ENCODE measurements around the gene HDAC4. TPM values are rescaled to one million over a fixed set of nuclear protein-coding genes. Genes with fewer than 3 reads are reported as not detected.

HDAC4 gene
- total RNA-seq, 1 experiment from 2014 or later = 21.8 TPM

DNA sequence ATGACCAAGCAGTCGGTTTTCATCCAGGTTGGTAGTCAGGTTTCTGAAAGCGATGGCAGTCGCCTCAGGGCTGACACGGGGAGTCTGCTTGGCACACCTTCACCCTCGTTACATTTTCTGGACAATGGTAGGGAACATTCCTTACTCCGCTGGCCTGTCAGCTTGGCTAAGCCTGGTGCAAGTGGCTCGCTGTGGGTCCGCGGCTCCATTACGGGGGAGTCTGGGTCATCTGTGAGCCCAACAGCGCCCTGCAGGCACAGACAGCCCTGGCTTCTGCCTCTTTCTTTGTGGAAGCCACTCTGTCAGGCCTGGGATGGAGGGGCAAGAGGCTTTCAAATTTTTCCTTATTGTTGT is 95.6 kb downstream of the HDAC4 start:
- Mint-ChIP-seq H3K4me1 (ENCODE audit: insufficient read depth, unreplicated experiment) (no peaks in the 10 kb centered on the region), H3K27ac (ENCODE audit: low read depth, unreplicated experiment) (no peak overlapping the region)
- POLR2A ChIA-PET = no interaction called here

DNA sequence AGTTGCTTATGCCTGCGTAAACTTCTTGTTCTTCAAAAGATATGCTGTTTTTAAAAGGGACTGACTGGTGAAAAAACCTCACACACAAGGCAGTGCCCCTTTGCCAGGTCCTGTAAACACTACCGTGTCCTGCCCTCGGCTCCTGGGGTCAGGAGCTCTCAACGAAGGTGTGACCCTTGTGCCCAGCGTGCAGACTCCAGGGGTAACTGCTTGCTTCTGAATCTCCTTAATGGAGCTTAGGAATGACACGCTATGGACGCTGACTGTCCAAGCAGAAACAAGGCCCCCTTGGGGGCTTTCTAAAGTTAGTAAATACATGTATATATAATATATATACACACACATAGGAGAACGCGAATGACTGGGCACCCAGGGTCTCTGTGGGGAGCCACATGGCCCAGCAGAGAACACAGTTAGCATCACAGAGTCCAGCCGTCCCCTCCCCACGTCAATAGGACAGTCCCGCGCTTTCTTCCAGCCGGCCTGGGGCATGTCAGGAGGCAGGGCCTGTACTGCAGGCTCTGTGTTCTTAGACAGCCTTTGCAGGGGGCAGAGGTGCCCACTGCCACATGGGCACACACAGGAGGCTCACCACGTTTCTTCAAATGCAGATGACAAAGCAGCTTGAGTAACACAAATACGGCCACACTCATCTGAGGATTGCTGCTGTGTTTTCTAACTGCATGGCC is 96.1 kb downstream of the HDAC4 start:
- no peak for DNase-seq (ENCODE audit: unreplicated experiment)
- TF ChIP-seq, protein P1, sequence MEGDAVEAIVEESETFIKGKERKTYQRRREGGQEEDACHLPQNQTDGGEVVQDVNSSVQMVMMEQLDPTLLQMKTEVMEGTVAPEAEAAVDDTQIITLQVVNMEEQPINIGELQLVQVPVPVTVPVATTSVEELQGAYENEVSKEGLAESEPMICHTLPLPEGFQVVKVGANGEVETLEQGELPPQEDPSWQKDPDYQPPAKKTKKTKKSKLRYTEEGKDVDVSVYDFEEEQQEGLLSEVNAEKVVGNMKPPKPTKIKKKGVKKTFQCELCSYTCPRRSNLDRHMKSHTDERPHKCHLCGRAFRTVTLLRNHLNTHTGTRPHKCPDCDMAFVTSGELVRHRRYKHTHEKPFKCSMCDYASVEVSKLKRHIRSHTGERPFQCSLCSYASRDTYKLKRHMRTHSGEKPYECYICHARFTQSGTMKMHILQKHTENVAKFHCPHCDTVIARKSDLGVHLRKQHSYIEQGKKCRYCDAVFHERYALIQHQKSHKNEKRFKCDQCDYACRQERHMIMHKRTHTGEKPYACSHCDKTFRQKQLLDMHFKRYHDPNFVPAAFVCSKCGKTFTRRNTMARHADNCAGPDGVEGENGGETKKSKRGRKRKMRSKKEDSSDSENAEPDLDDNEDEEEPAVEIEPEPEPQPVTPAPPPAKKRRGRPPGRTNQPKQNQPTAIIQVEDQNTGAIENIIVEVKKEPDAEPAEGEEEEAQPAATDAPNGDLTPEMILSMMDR (IDR thresholded peaks at IDR 0.05; ENCODE audit: unreplicated experiment) = no peak
- no peaks in the 10 kb centered on the region for H3K9me3 Mint-ChIP-seq (ENCODE audit: unreplicated experiment)
- H3K27ac Mint-ChIP-seq (ENCODE audit: low read depth, unreplicated experiment) = no peak overlapping the region
- ChIA-PET CTCF (no interaction called here), POLR2A (no interaction called here)
- BruUV-seq (replicated peaks) = no TSS peak
- H3K4me1 Mint-ChIP-seq (ENCODE audit: insufficient read depth, unreplicated experiment) = no peaks in the 10 kb centered on the region
- intact Hi-C loops (cut with micrococcal nuclease) = no loop called here
- H3K27me3 Mint-ChIP-seq (ENCODE audit: insufficient read depth, unreplicated experiment) = no peaks in the 10 kb centered on the region
- no peak overlapping the region for H3K4me3 Mint-ChIP-seq (ENCODE audit: unreplicated experiment)
- H3K36me3 Mint-ChIP-seq (ENCODE audit: insufficient read depth, unreplicated experiment) = no peaks in the 10 kb centered on the region

More for the DNA sequence above, 95.6 kb downstream of the HDAC4 start:
- CTCF ChIA-PET = no interaction called here
- BruUV-seq (replicated peaks) = no TSS peak
- H3K27me3 Mint-ChIP-seq (ENCODE audit: insufficient read depth, unreplicated experiment) = no peaks in the 10 kb centered on the region
- intact Hi-C loops (cut with micrococcal nuclease) = no loop called here
- TF ChIP-seq, protein P1 (IDR thresholded peaks at IDR 0.05; ENCODE audit: unreplicated experiment) = no peak
- H3K36me3 Mint-ChIP-seq (ENCODE audit: insufficient read depth, unreplicated experiment) = no peaks in the 10 kb centered on the region
- no peaks in the 10 kb centered on the region for H3K9me3 Mint-ChIP-seq (ENCODE audit: unreplicated experiment)
- DNase-seq (ENCODE audit: unreplicated experiment) = no peak
- H3K4me3 Mint-ChIP-seq (ENCODE audit: unreplicated experiment) = no peak overlapping the region

DNA sequence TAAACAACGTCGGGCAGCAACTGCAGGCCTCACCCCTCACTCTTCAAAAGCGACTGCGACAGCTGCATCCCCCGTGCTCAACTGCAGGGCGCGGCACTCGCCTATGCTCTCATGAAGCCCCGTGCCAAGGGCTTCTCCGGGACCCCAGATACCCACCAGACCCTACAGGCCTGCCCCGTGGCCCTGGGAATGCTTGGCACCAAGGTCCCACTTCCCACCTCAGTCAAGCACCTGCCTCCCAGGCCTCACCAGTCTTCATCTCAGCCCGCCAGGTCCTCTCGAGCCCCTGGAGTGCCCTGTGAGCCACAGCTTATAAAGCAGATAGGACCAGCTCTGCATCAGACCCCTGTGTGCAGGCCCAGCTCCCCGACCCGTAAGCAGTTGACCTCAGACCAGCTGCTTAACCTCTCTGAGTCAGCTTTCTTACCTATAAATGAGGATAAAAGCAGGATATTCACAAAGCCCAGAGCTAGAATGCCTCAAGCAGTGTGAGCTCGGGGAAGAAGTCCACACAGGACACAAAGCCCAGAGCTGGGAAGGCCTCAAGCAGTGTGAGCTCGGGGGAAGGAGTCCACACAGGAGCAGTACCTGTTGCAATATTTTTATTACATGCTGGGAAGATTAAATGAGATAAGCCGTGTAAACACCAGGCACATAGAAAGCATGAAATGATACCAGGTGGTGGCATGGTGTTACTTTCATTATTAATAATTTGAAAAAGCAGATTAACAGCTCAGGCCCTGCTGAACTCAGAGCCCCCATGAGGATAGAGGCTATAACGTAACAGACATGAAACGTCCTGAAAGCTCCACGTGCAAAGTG is 96.9 kb downstream of the HDAC4 start:
- no peaks in the 10 kb centered on the region for H3K9me3 Mint-ChIP-seq (ENCODE audit: unreplicated experiment)
- POLR2A ChIA-PET = interaction anchor here (0.7 kb wide), 1 partner anchor 97 kb away, joined by 3 read pairs; the partner anchor contains the start of gene HDAC4
- H3K27me3 Mint-ChIP-seq (ENCODE audit: insufficient read depth, unreplicated experiment) = no peaks in the 10 kb centered on the region
- H3K27ac Mint-ChIP-seq (ENCODE audit: low read depth, unreplicated experiment) = no peak overlapping the region
- no peaks in the 10 kb centered on the region for H3K4me1 Mint-ChIP-seq (ENCODE audit: insufficient read depth, unreplicated experiment)
- BruUV-seq (replicated peaks) = no TSS peak
- TF ChIP-seq, protein P1 (IDR thresholded peaks at IDR 0.05; ENCODE audit: unreplicated experiment) = no peak
- no peak for DNase-seq (ENCODE audit: unreplicated experiment)
- intact Hi-C loops (cut with micrococcal nuclease) = no loop called here
- no peak overlapping the region for H3K4me3 Mint-ChIP-seq (ENCODE audit: unreplicated experiment)
- H3K36me3 Mint-ChIP-seq (ENCODE audit: insufficient read depth, unreplicated experiment) = no peaks in the 10 kb centered on the region
- CTCF ChIA-PET = no interaction called here

DNA sequence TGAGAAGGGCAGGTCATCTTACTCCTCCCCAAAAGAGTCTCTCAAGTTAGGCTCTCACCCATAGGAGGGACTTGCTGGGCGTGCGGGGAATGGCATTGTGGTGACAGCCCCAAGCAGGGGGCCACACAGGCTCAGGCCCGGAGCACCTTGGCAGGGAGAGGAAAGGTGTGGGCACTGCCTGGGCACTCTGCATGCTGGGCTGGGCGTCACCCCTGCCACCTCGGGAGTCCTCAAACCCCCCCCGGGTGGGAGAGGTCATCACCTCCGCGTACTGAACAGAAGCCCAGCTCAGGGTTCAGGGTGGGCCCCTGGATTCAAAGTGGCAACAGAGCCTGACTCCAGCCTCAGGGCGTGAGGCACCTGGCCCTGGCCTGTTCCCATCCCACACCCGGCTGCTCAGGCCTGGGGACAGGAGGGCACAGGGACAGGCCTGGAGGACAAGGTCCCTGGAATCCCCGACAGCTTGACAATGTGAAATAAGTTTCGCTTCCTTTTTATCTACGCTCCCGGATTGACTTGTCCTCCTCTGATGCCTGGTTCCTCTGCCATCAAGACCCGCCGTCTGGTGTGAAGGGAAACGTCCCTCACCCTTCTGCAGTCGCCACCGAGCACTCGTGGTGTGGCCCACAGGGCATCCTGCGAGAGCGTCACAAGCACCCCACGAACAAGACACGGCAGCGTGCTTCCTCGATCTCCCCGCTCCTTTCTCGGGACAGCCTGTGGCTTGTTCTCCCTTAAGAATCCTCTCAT is 97.8 kb downstream of the HDAC4 start:
- no peak for DNase-seq (ENCODE audit: unreplicated experiment)
- no peaks in the 10 kb centered on the region for H3K4me1 Mint-ChIP-seq (ENCODE audit: insufficient read depth, unreplicated experiment)
- H3K27ac Mint-ChIP-seq (ENCODE audit: low read depth, unreplicated experiment) = no peak overlapping the region
- H3K4me3 Mint-ChIP-seq (ENCODE audit: unreplicated experiment) = no peak overlapping the region
- intact Hi-C loops (cut with micrococcal nuclease) = no loop called here
- H3K9me3 Mint-ChIP-seq (ENCODE audit: unreplicated experiment) = no peaks in the 10 kb centered on the region
- TF ChIP-seq, protein P1 (IDR thresholded peaks at IDR 0.05; ENCODE audit: unreplicated experiment) = no peak
- ChIA-PET CTCF (interaction anchor here (0.7 kb wide), 1 partner anchor 149 kb away, joined by 3 read pairs; no protein-coding TSS in a partner anchor), POLR2A (no interaction called here)
- H3K36me3 Mint-ChIP-seq (ENCODE audit: insufficient read depth, unreplicated experiment) = no peaks in the 10 kb centered on the region
- BruUV-seq (replicated peaks) = no TSS peak
- no peaks in the 10 kb centered on the region for H3K27me3 Mint-ChIP-seq (ENCODE audit: insufficient read depth, unreplicated experiment)
